HK-2 (cell line): Measurements from ENCODE around the gene WDR75.
"Not testable (repeated sequence)": the region's sequence is repeated elsewhere in the genome, so short reads cannot be mapped to it uniquely, and the experiment has no call there.

Experiments
- DNase-seq: peaks from one replicate; pipeline ENCODE4 v3.0.0-alpha.2; 2018; ENCODE audit not compliant: unreplicated experiment

WDR75 gene

GRCh38 chr2:189440644-189440946 is 679 bp upstream of the WDR75 start:
- DNase-seq: no peak

- DNase-seq: no peak
These were observed 418 bp downstream of the WDR75 start for GRCh38 chr2:189441709-189442074.

GRCh38 chr2:189442468-189442867 is 1.2 kb downstream of the WDR75 start:
- no peak for DNase-seq

GRCh38 chr2:189444322-189444721 is 3.0 kb downstream of the WDR75 start:
- no peak for DNase-seq

GRCh38 chr2:189446780-189447179 is 5.5 kb downstream of the WDR75 start:
- DNase-seq: no peak

GRCh38 chr2:189454009-189454408 is 12.7 kb downstream of the WDR75 start:
- DNase-seq: no peak

GRCh38 chr2:189465076-189465475 is 23.8 kb downstream of the WDR75 start:
- no peak for DNase-seq

- no peak for DNase-seq
These were observed 24.2 kb downstream of the WDR75 start for GRCh38 chr2:189465478-189465877.

GRCh38 chr2:189466046-189466445 is 24.8 kb downstream of the WDR75 start:
- DNase-seq: no peak

GRCh38 chr2:189466656-189467055 is 25.4 kb downstream of the WDR75 start:
- no peak for DNase-seq

GRCh38 chr2:189467160-189467559 is 25.9 kb downstream of the WDR75 start:
- no peak for DNase-seq

- no peak for DNase-seq
These were observed 26.3 kb downstream of the WDR75 start for GRCh38 chr2:189467593-189467992.

- no peak for DNase-seq
These were observed 33.3 kb downstream of the WDR75 start for GRCh38 chr2:189474526-189474925.

- DNase-seq: no peak
These were observed 36.5 kb downstream of the WDR75 start for GRCh38 chr2:189477756-189478155.

- DNase-seq: not testable (repeated sequence)
These were observed 37.0 kb downstream of the WDR75 start for GRCh38 chr2:189478289-189478688.

GRCh38 chr2:189481071-189481470 is 39.8 kb downstream of the WDR75 start:
- no peak for DNase-seq

GRCh38 chr2:189483571-189483970 is 42.3 kb downstream of the WDR75 start:
- no peak for DNase-seq

GRCh38 chr2:189483980-189484740 is 42.9 kb downstream of the WDR75 start:
- no peak for DNase-seq

- no peak for DNase-seq
These were observed 43.9 kb downstream of the WDR75 start for GRCh38 chr2:189485146-189485545.

- DNase-seq: no peak
These were observed 45.0 kb downstream of the WDR75 start for GRCh38 chr2:189486237-189486770.

GRCh38 chr2:189487283-189488007 is 46.2 kb downstream of the WDR75 start:
- DNase-seq: no peak

- no peak for DNase-seq
These were observed 46.7 kb downstream of the WDR75 start for GRCh38 chr2:189488008-189488310.

- no peak for DNase-seq
These were observed 51.2 kb downstream of the WDR75 start for GRCh38 chr2:189492451-189492850.

- DNase-seq: no peak
These were observed 56.9 kb downstream of the WDR75 start for GRCh38 chr2:189498205-189498604.
